Endothelial cell of umbilical vein (primary cell): ENCODE results near the gene TTLL11. TPM values are rescaled to one million over a fixed set of nuclear protein-coding genes. Genes with fewer than 3 reads are reported as not detected.

Experiments
- BruUV-seq: library from RNA; stranded (reverse); fragments of 400-500 nt; replicated peaks from 2 replicates; lab custom pipeline; 2021; lab: Mats Ljungman, UMichigan
- CTCF ChIA-PET: fragments of 300-600, 350-600 bp; sonication (Branson Sonifier 250); formaldehyde crosslinking; loops from one replicate; lab custom pipeline; 2021; ENCODE audit warnings: antibody characterized with exemption, inconsistent platforms; lab: Charles Lee
- POLR2A ChIA-PET: fragments of 300-600, 350-600 bp; sonication (Branson Sonifier 250); formaldehyde crosslinking; loops from one replicate; lab custom pipeline; 2021; ENCODE audit warnings: antibody characterized with exemption, inconsistent platforms; lab: Charles Lee
- DNase-seq: peaks from one replicate; pipeline ENCODE4 v3.0.0-alpha.2; 2011; ENCODE audit warnings: low read depth, low spot score
- FAIRE-seq: peaks from 2 replicates; lab custom pipeline; 2011; peaks lifted over from hg19 to GRCh38; lab: Jason Lieb, UNC
- H2AFZ ChIP-seq: 2 replicates; pipeline ENCODE4 v1.6.0; 2012; ENCODE audit warnings: low read depth, low read length, control low read depth, inconsistent platforms
- H3K27ac ChIP-seq: 2 replicates; pipeline ENCODE4 v1.5.1; 2011; ENCODE audit warnings: low read depth, mild to moderate bottlenecking, control low read depth, low read length, moderate library complexity; ENCODE audit not compliant: insufficient read depth
- H3K27me3 ChIP-seq, 2 experiments: 2 replicates each; pipeline versions ENCODE4 v1.6.0 to v1.6.1; 2011; ENCODE audit warnings: low read length in 2 of 2, mixed read lengths in 1 of 2; ENCODE audit not compliant: control insufficient read depth in 2 of 2, insufficient read depth in 2 of 2
- H3K36me3 ChIP-seq, 2 experiments: 2 replicates in 1 of 2; 3 replicates in 1 of 2; pipeline ENCODE4 v1.5.1; 2011; ENCODE audit warnings: low read length in 2 of 2, mild to moderate bottlenecking in 1 of 2, moderate library complexity in 1 of 2; ENCODE audit not compliant: control insufficient read depth in 2 of 2, insufficient read depth in 2 of 2; ENCODE audit errors: extremely low read depth in 1 of 2
- H3K4me1 ChIP-seq: 3 replicates; pipeline ENCODE4 v1.5.1; 2011; ENCODE audit warnings: mild to moderate bottlenecking, low read length; ENCODE audit not compliant: control insufficient read depth, insufficient read depth; ENCODE audit errors: extremely low read depth
- H3K4me2 ChIP-seq: 2 replicates; pipeline ENCODE4 v1.6.1; 2011; ENCODE audit warnings: low read length, control low read depth, mixed read lengths; ENCODE audit not compliant: insufficient read depth
- H3K4me3 ChIP-seq, 3 experiments: fragments of 200-600 bp in 1 of 3; sonication (generic), shearing (Covaris generic) in 1 of 3; replicated peaks in 1 of 3; 2 replicates each; pipeline ENCODE4 v1.5.1; 2011 to 2016; ENCODE audit warnings: control low read depth in 3 of 3, low read length in 3 of 3, mild to moderate bottlenecking in 2 of 3, inconsistent platforms in 1 of 3, low read depth in 1 of 3, moderate library complexity in 1 of 3; ENCODE audit not compliant: insufficient read depth in 1 of 3
- H3K79me2 ChIP-seq: 2 replicates; pipeline ENCODE4 v1.6.0; 2012; ENCODE audit warnings: low read length, inconsistent platforms; ENCODE audit not compliant: control insufficient read depth, insufficient read depth
- H3K9ac ChIP-seq: replicated peaks from 2 replicates; pipeline ENCODE3; 2011; ENCODE audit warnings: low read length, control low read depth; ENCODE audit not compliant: insufficient read depth; ENCODE audit errors: extremely low read depth
- H3K9me1 ChIP-seq: replicated peaks from 3 replicates; pipeline ENCODE4 v1.6.0; 2011; ENCODE audit warnings: mild to moderate bottlenecking, low read length; ENCODE audit not compliant: control insufficient read depth, insufficient read depth; ENCODE audit errors: extremely low read depth
- H3K9me3 ChIP-seq: replicated peaks from 2 replicates; pipeline ENCODE4 v1.5.1; 2012; ENCODE audit warnings: low read length, inconsistent platforms; ENCODE audit not compliant: control insufficient read depth, insufficient read depth
- H4K20me1 ChIP-seq: replicated peaks from 2 replicates; pipeline ENCODE3; 2011; ENCODE audit warnings: mild to moderate bottlenecking, low read length; ENCODE audit not compliant: control insufficient read depth, insufficient read depth; ENCODE audit errors: extremely low read depth
- CTCF ChIP-seq, 2 donors: IDR thresholded peaks; 1 replicate in 1 of 2; 2 replicates in 1 of 2; pipeline ENCODE4 v1.5.1; 2011; ENCODE audit warnings: low read length in 2 of 2, mild to moderate bottlenecking in 2 of 2, moderate library complexity in 2 of 2, control low read depth in 1 of 2, inconsistent platforms in 1 of 2, low read depth in 1 of 2; ENCODE audit not compliant: insufficient read depth in 1 of 2; ENCODE audit errors: extremely low read depth in 1 of 2
- EZH2 ChIP-seq: IDR thresholded peaks from 2 replicates; pipeline ENCODE4 v1.6.1; 2012; ENCODE audit warnings: borderline replicate concordance, low read depth, mild to moderate bottlenecking, moderate library complexity, low read length, inconsistent platforms; ENCODE audit not compliant: severe bottlenecking
- FOS ChIP-seq: IDR thresholded peaks from 2 replicates; pipeline ENCODE4 v1.6.1; 2011; ENCODE audit warnings: mild to moderate bottlenecking, low read length, moderate library complexity, borderline replicate concordance; ENCODE audit not compliant: insufficient read depth
- GATA2 ChIP-seq: IDR thresholded peaks from 2 replicates; pipeline ENCODE4 v1.7.0; 2011; ENCODE audit warnings: low read depth, mild to moderate bottlenecking, moderate library complexity, mixed read lengths, low read length; ENCODE audit not compliant: insufficient read length, insufficient read depth
- JUN ChIP-seq: IDR thresholded peaks from 2 replicates; pipeline ENCODE4 v1.6.1; 2011; ENCODE audit warnings: borderline replicate concordance, low read depth; ENCODE audit not compliant: insufficient read length, insufficient read depth
- MAX ChIP-seq: IDR thresholded peaks from 2 replicates; pipeline ENCODE4 v1.6.1; 2011; ENCODE audit not compliant: insufficient read depth, insufficient read length
- MYC ChIP-seq: IDR thresholded peaks from one replicate; pipeline ENCODE4 v1.6.1; 2011; ENCODE audit warnings: mild to moderate bottlenecking, low read depth, low read length
- POLR2A ChIP-seq: IDR thresholded peaks from 2 replicates; pipeline ENCODE4 v1.6.1; 2012; ENCODE audit warnings: low read depth, mild to moderate bottlenecking, control low read depth, low read length
- POLR2AphosphoS5 ChIP-seq: IDR thresholded peaks from 2 replicates; pipeline ENCODE4 v1.6.1; 2012; ENCODE audit warnings: low read depth, mild to moderate bottlenecking, control low read depth, low read length, moderate library complexity; ENCODE audit not compliant: insufficient read depth
- dilution Hi-C: fragments of 300-500 bp; cut with MboI; formaldehyde crosslinking; loops from one replicate; pipeline ENCODE4 v1.15.0; 2019; ENCODE audit warnings: low sequenced_read_pairs; ENCODE audit not compliant: extremely low pct_ligation_motif_present
- intact Hi-C: fragments of 100-400 bp; cut with micrococcal nuclease; formaldehyde crosslinking; loops from one replicate; pipeline ENCODE4 v1.10.0; 2022
- polyA plus RNA-seq, 4 experiments: library from polyadenylated mRNA; depleted of rRNA in 3 of 4; stranded (reverse) in 3 of 4; unstranded in 1 of 4; fragments of >200 nt; gene quantifications; 2 replicates each; pipeline versions ENCODE4 v1.2.1 to v1.2.3, GENCODE V29; 2011 to 2012; ENCODE audit warnings: missing spikeins in 1 of 4
- total RNA-seq: library from RNA; stranded (reverse); gene quantifications from 2 replicates; pipeline ENCODE4 v1.2.3, GENCODE V29; 2021

Gene TTLL11
- total and polyA plus RNA-seq, 2 donors (not counting 3 experiments of a cell fraction or from before 2014, with no cell fraction given) = 4.9 to 5.1 TPM

GRCh38 chr9:121979736-121980135 lies 113.4 kb downstream of the TTLL11 start:
- FAIRE-seq = no peak

More at GRCh38 chr9:121979736-121980135, 113.4 kb downstream of the TTLL11 start:
- H3K4me2 ChIP-seq = no peak overlapping the region
- H3K9me1 ChIP-seq = no peaks in the 10 kb centered on the region
- BruUV-seq = no TSS peak
- ChIA-PET CTCF (interaction anchor here (0.5 kb wide), 1 partner anchor 401 kb away, joined by 3 read pairs; no protein-coding TSS in a partner anchor), POLR2A (no interaction called here)
- dilution Hi-C loops = no loop called here
- H3K9ac ChIP-seq = no peak overlapping the region
- DNase-seq = no peak
- peaks cover 1% of the 10 kb centered on the region for H3K4me1 ChIP-seq
- H3K36me3 ChIP-seq = no peaks in the 10 kb centered on the region
- H3K9me3 ChIP-seq = no peaks in the 10 kb centered on the region
- no peaks in the 10 kb centered on the region for H3K79me2 ChIP-seq
- TF ChIP-seq CTCF (IDR thresholded peaks at IDR 0.05; ENCODE audit: extremely low read depth in 1 of 2, insufficient read depth in 1 of 2, low read depth in 1 of 2, low read length in 2 of 2) (no peak), POLR2A (no peak), POLR2AphosphoS5 (no peak), GATA2 (no peak), MYC (no peak), MAX (no peak), FOS (no peak), EZH2 (no peak), JUN (no peak)
- intact Hi-C loops = no loop called here
- no peaks in the 10 kb centered on the region for H3K27me3 ChIP-seq
- H4K20me1 ChIP-seq = no peaks in the 10 kb centered on the region
- H3K4me3 ChIP-seq = no peak overlapping the region
- H3K27ac ChIP-seq = no peak overlapping the region
- no peak overlapping the region for H2AFZ ChIP-seq
